Jurkat, Clone E6-1 (cell line): ENCODE results near the gene RNF41.
A peak's percentile ranks its signal among the peaks of the same experiment; 100 is the strongest.
"Not testable (repeated sequence)": the region's sequence is repeated elsewhere in the genome, so short reads cannot be mapped to it uniquely, and the experiment has no call there.

ENCODE experiments used
- DNase-seq: peaks from one replicate; pipeline ENCODE4 v3.0.0-alpha.2; 2011; ENCODE audit warnings: low read depth, low spot score
- H3K4me3 ChIP-seq: 2 replicates; pipeline ENCODE4 v1.5.1; 2011; ENCODE audit warnings: mild to moderate bottlenecking, low read length, control low read depth, moderate library complexity

RNF41 gene

DNA sequence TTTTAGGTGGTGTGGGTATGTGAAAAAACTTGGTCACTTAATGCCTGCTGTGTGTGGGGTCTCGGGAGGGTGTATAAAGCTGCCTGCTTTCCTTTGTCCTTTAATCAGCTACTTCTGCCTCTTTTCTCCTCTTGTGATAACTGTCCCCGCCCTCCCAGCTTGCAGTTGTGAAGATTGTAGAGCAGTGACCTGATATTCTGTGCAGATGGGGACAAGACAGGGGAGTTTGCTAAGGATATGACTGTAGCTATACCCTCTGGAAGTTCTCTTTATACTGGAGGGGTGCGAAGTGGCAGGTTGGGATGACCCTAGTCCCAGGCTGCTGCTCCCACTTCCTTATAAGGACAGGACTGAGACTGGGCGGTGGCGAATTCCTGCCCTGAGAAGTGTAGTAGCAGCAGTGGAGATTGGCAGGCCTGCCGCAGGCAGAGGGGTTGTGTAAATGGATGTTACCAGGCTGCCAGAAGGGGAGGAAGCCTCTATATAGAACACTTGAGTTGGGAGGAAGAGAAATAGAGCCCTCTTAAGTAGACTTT is 62.7 kb downstream of the RNF41 start:
- DNase-seq = peak; percentile 23
- H3K4me3 ChIP-seq = peak overlapping the region; percentile 96

DNA sequence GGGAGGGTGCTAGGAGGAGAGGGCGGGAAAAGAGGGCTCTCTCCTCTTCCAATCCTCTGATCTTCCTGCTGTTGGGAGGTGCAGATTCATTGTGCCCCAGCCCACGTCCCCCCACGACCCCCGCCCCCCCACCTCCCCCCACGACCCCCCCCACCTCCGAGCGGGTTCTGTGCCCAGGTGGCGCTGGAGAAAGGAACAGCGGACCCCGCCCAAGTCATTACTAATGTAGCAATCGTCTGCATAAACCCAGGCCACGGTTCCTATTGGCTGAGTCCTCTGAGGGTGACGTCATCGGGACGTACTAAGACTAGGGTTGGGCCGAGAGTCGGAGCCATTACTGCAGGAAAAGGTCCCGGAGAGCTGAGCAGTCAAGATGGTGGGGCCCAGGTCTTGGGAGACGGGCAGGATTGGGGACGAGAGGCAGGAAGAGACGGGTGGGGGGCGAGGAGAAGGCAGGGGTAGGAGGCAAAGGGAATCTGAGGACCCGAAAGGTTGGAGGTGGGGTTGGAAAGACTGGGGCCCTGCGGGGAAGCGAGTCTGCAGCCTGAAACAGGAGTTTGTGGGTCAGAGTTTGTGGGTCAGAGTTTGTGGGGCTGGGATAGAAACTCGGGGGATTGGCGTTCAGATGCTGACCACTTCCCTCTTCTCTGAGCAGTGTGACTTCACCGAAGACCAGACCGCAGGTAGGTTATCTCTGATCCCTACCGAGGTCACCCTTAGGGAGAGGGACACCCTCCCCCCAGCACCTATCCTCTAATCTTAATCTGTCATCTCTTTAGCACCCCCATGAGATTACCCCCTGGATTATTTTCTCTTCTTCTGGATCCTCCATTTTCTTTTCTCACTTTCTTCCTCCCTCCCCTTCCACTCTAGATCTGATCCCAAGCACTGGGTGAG is 63.4 kb downstream of the RNF41 start, which contains the start of gene MYL6:
Gene MYL6, plus strand, starts transcription at position 331 of the 897 bp plus-strand sequence. Its CDS starts 43 bp downstream, at position 374.
- peak; percentile 98 for DNase-seq
- peak within 1 kb of the TSS; percentile 96 for H3K4me3 ChIP-seq

DNA sequence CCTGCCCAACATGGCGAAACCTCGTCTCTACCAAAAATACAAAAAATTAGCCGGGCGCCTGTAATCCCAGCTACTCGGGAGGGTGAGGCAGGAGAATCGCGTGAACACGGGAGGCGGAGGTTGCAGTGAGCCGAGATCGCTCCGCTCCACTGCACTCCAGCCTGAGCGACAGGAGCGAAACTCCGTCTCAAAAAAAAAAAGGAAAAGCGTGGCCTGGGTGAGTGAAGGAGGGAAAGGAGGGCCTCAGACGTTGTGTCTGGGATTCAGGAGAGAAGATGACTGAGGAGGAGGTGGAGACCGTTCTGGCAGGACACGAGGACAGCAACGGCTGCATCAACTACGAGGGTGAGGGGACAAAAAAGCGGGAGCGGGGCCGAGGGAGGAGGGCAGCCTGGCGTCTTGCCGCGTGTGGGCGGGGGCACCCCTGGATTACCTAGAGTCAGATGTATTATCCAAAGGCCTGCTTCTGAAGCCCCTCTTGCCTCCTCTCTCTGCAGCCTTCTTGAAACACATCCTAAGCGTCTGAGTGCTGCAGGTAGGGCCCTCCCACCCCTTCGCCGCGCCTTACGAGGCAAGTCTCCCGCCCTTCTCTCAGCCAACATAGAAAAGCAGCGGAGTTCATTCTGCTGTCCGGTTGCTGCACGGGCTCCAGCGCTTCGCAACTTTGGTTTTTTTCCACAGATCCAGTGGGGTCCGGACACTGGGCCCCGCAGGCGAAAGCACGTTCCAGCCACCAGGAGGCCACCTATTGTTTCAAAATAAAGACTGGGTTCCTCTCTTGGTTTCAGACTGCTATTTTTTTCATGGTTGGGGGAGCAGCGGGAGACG is 64.3 kb downstream of the RNF41 start:
- DNase-seq = peak; percentile 36
- peak overlapping the region; percentile 96 for H3K4me3 ChIP-seq

- not testable (repeated sequence) for DNase-seq, H3K4me3 ChIP-seq
Observed at GRCh38 chr12:56156464-56157200, 65.1 kb downstream of the RNF41 start.

GRCh38 chr12:56155256-56155845 is 66.4 kb downstream of the RNF41 start:
- no peak overlapping the region for H3K4me3 ChIP-seq
- DNase-seq = no peak

GRCh38 chr12:56154818-56155217 is 66.9 kb downstream of the RNF41 start:
- no peak overlapping the region for H3K4me3 ChIP-seq
- DNase-seq = no peak

DNA sequence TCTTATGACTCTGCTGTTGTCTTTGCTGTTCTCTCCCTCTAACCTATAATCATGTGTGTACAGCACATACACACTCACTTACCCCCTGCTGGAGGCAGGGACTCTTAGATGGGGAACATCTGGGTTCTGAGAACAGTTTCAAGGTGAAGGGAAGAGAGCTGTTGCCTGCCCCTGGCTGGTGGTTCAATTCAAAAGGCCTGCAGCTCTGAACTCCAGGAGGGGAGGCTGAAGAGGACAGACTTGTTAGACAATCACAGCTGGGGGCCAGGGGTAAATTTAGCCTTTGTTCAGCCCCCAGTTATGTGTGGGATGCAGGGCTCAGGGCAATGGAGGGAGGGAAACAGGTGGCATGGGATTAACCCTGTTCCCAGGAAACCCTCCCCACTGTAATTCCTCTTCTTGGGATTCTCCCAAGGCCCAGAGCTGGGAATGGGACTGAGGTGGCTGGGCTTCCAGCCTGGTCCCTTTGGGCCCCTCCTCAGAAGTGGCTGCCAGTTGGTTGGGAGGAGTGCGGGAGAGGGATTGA is 67.4 kb downstream of the RNF41 start:
- H3K4me3 ChIP-seq = no peak overlapping the region
- DNase-seq = no peak

- H3K4me3 ChIP-seq = peak overlapping the region; percentile 86; the same call in 1 of the 2 replicates
- DNase-seq = no peak
Observed at GRCh38 chr12:56153678-56154065, 68.0 kb downstream of the RNF41 start.

GRCh38 chr12:56152756-56153677 is 68.7 kb downstream of the RNF41 start:
- H3K4me3 ChIP-seq = peak overlapping the region; percentile 86
- no peak for DNase-seq
